SK-N-SH (cell line): ENCODE data around the gene COL12A1.

Experiments
- EZH2phosphoT487 ChIP-seq: fragments of 200-600 bp; sonication (generic); IDR thresholded peaks from 2 replicates; pipeline ENCODE4 v1.6.1; 2017; ENCODE audit warnings: low read depth, mixed run types, mild to moderate bottlenecking, antibody characterized with exemption, moderate library complexity, borderline replicate concordance
- JUND ChIP-seq: IDR thresholded peaks from 2 replicates; pipeline ENCODE4 v1.4.0; 2012
- POLR2AphosphoS5 ChIP-seq: IDR thresholded peaks from 2 replicates; pipeline ENCODE4 v1.6.1; 2012; ENCODE audit warnings: low read depth, low read length
- RXRA ChIP-seq: IDR thresholded peaks from 2 replicates; pipeline ENCODE4 v1.4.0; 2012; ENCODE audit warnings: low read depth, mild to moderate bottlenecking, borderline replicate concordance
- SMC3 ChIP-seq: IDR thresholded peaks from 2 replicates; pipeline ENCODE4 v1.6.1; 2012; ENCODE audit warnings: low read depth, low read length, improper control_type of control experiment
- YY1 ChIP-seq: IDR thresholded peaks from 2 replicates; pipeline ENCODE4 v1.4.0; 2012; ENCODE audit warnings: low read depth, mild to moderate bottlenecking
- TF ChIP-seq, protein P1 (sequence below): fragments of 200-600 bp; sonication (generic); IDR thresholded peaks from 2 replicates; pipeline ENCODE4 v1.6.1; 2017; ENCODE audit warnings: antibody characterized with exemption, mild to moderate bottlenecking, moderate library complexity
- TF ChIP-seq, protein P2 (sequence below): IDR thresholded peaks from 2 replicates; pipeline ENCODE4 v1.6.1; 2012; ENCODE audit warnings: mild to moderate bottlenecking, low read depth, low read length, moderate library complexity

DNA sequence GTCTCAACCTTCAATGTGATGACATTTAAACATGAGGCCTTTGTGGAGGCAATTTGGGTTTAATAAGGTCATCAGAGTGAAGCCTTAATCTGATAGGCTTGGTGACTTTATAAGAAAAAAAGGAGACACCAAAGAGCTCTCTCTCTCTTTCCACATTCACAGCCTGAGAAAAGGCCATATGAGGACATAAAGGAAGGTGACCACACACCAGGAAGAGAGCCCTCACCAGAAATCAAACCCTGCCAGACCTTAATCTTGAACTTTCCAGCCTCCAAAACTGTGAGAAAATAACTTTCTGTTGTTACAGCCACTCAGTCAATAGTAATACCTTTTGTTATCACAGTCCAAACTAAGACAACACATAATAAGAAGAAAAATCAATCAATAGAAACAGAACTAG is 47.7 kb downstream of the COL12A1 start:
- TF ChIP-seq, protein P1, sequence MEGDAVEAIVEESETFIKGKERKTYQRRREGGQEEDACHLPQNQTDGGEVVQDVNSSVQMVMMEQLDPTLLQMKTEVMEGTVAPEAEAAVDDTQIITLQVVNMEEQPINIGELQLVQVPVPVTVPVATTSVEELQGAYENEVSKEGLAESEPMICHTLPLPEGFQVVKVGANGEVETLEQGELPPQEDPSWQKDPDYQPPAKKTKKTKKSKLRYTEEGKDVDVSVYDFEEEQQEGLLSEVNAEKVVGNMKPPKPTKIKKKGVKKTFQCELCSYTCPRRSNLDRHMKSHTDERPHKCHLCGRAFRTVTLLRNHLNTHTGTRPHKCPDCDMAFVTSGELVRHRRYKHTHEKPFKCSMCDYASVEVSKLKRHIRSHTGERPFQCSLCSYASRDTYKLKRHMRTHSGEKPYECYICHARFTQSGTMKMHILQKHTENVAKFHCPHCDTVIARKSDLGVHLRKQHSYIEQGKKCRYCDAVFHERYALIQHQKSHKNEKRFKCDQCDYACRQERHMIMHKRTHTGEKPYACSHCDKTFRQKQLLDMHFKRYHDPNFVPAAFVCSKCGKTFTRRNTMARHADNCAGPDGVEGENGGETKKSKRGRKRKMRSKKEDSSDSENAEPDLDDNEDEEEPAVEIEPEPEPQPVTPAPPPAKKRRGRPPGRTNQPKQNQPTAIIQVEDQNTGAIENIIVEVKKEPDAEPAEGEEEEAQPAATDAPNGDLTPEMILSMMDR = no peak
- no peak for TF ChIP-seq SMC3
- TF ChIP-seq, protein P2, sequence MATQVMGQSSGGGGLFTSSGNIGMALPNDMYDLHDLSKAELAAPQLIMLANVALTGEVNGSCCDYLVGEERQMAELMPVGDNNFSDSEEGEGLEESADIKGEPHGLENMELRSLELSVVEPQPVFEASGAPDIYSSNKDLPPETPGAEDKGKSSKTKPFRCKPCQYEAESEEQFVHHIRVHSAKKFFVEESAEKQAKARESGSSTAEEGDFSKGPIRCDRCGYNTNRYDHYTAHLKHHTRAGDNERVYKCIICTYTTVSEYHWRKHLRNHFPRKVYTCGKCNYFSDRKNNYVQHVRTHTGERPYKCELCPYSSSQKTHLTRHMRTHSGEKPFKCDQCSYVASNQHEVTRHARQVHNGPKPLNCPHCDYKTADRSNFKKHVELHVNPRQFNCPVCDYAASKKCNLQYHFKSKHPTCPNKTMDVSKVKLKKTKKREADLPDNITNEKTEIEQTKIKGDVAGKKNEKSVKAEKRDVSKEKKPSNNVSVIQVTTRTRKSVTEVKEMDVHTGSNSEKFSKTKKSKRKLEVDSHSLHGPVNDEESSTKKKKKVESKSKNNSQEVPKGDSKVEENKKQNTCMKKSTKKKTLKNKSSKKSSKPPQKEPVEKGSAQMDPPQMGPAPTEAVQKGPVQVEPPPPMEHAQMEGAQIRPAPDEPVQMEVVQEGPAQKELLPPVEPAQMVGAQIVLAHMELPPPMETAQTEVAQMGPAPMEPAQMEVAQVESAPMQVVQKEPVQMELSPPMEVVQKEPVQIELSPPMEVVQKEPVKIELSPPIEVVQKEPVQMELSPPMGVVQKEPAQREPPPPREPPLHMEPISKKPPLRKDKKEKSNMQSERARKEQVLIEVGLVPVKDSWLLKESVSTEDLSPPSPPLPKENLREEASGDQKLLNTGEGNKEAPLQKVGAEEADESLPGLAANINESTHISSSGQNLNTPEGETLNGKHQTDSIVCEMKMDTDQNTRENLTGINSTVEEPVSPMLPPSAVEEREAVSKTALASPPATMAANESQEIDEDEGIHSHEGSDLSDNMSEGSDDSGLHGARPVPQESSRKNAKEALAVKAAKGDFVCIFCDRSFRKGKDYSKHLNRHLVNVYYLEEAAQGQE = no peak
- TF ChIP-seq YY1 = no peak
- TF ChIP-seq POLR2AphosphoS5 = no peak
- TF ChIP-seq RXRA = no peak
- no peak for TF ChIP-seq JUND
- TF ChIP-seq EZH2phosphoT487 = no peak
